HG02678 (cell line): ENCODE measurements around the gene FAM110C.

ENCODE experiments used
- ATAC-seq: cut with Tn5 transposase; IDR thresholded peaks from one replicate; pipeline ENCODE4 v1.9.1; 2021; ENCODE audit warnings: mild to moderate bottlenecking, moderate library complexity; ENCODE audit not compliant: unreplicated experiment

Gene FAM110C

GRCh38 chr2:10222-10875, 36.0 kb downstream of the FAM110C start:
- no peak for ATAC-seq
